GM19240 (cell line): ENCODE data around the gene CCR1.
"Not testable (repeated sequence)": the region's sequence is repeated elsewhere in the genome, so short reads cannot be mapped to it uniquely, and the experiment has no call there.

Experiments
- DNase-seq: peaks from one replicate; pipeline ENCODE4 v3.0.0; 2011; ENCODE audit warnings: low spot score; ENCODE audit not compliant: insufficient read length

Gene CCR1

DNA sequence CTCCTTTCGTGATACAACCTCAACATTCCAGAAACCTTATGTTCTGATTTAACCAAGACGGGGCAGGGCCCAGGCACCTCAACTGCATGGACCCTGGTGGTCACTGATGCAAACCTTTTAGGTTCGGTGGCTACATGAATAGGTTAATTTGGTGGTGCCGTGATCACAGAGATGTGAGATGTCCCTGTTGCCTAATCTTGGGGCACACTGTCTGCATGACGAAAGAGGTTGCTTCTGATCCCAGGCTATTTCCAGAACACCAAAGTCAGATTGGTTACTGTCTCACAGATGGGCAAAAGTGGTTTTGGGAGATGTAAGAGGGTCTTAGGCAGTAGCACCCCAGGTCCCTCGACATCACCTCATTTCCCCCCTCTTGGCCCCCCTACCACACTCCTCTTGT, 4.0 kb upstream of the CCR1 start:
- DNase-seq, result no peak

DNA sequence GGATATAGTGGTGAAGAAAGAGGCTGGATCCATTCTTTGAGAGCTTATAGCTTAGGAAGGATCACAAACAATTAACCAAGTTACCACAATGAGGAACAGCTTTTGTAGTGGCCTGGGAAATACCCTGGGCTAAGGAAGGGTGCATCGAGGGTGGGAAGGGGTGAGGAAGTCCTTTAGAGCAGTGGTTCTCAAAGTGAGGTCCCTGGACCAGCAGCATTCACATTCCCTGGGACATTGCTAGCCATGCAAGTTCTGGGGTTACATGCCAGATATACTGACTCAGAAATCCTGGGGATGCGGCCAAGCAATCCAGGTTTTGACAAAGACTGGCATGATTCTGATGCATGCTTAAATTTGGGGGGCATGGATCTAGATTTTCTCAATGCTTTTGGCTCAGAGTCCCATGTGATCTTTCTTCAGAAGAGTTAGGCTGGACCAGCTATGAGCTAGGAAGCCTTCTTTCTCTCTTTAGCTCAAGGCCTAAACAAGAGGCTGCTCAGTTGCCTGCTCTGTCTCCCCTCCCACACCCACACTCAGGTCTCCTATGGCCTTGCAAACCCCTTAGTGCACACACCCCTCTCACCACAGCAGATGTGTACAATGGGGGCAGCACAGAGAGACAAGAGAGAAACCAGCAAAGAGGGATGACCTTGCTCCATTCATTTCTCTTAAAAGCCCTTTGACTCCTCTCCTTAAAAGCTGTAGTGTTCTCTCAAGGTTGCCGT, 1.8 kb upstream of the CCR1 start:
- DNase-seq, result no peak

- no peak for DNase-seq
Observed at GRCh38 chr3:46209053-46209452, 940 bp upstream of the CCR1 start.

GRCh38 chr3:46207514-46207913, 599 bp downstream of the CCR1 start:
- not testable (repeated sequence) for DNase-seq

GRCh38 chr3:46206282-46207015, 1.7 kb downstream of the CCR1 start:
- DNase-seq, result no peak

DNA sequence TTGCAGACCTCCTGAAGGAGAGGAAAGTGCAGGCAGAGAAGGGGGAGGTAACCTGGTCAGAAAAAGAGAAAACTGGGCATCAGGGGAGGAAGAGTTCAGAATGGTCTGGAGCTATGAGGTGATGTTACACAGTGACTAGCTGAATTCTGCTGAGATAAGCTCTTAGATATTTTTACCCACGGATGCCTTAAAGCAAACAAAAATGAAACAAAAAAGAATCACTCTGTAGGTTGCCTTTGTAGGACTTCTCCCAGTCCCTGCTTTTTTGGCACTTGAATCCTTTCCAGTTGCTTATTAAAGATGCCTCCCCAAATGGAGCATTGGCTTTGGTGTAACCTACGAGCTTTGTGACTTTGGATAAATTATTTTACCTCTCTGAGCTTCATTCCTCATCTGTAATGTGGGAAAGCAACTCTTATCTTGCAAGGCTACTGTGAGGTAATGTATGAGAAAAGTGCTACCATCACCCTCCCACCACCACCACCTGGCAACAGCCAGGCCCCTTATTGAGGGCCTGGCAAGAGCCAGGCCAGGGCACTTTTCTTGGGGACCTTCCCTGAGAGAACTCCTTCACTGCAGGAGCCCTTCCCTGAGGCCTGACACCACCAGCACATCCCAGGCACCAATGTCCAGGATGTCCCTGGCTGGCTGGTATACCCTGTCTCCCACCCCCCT, 2.7 kb downstream of the CCR1 start:
- no peak for DNase-seq

DNA sequence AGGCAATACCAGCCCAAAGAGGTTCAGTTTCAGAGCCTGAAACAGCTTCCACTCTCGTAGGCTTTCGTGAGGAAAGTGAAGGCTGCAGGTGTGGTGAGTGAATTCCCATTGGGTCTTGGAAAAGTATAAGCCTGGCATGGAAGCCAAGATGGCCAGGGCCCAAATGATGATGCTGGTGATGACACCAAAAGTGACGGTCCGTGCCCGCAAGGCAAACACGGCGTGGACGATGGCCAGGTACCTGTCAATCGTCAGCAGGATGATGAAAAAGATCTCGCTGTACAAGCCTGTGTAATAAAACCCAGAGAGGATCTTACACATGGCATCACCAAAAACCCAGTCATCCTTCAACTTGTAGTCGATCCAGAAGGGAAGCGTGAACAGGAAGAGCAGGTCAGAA, 4.4 kb downstream of the CCR1 start:
- no peak for DNase-seq

GRCh38 chr3:46202535-46202934, 5.6 kb downstream of the CCR1 start:
- no peak for DNase-seq

- no peak for DNase-seq
Observed at GRCh38 chr3:46200790-46201189, 7.3 kb downstream of the CCR1 start.

DNA sequence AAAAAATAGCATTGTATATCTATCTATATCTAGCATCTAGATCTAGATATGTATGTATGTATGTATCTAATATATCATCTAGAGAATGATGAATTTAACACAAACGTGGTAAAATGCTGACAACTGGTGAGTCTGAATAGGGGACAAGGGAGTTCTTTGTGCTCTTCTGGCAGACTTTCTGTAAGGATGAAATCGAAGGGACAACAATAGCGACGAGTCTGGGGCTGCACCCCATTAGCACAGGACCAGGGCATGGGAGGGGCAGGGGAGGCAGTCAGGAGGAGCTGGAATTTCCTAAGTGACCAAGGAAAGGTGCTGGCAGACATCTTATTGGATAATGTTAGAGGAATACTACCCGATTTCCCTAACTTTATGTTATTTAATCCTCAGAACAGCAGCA, 7.9 kb downstream of the CCR1 start:
- no peak for DNase-seq

DNA sequence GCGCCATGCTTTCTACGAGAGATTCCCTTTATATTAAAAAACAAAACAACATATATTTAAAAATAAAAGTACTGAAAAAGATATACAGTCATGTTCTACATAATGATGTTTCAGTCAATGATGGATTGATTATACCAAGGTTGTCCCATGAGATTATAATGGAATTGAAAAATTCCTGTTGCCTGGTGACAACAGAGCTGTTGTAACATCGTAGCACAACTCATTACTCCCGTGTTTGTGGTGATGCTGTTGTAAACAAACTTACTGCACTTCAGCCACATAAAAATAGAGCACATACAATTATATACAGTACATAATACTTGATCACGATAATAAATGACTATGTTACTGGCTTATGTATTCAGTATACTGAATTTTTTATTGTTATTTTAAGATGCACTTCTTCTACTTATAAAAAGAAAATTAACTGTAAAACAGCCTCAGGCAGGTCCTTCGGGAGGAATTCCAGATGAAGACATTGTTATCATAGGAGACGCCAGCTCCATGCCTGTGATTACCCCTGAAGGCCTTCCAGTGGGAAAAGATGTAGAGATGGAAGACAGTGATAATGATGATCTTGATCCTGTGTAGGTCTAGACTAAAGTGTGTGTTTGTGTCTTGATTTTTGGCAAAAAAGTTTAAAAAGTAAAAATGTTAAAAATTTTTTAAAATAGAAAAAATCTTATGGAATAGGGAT, 11.7 kb downstream of the CCR1 start:
- no peak for DNase-seq

DNA sequence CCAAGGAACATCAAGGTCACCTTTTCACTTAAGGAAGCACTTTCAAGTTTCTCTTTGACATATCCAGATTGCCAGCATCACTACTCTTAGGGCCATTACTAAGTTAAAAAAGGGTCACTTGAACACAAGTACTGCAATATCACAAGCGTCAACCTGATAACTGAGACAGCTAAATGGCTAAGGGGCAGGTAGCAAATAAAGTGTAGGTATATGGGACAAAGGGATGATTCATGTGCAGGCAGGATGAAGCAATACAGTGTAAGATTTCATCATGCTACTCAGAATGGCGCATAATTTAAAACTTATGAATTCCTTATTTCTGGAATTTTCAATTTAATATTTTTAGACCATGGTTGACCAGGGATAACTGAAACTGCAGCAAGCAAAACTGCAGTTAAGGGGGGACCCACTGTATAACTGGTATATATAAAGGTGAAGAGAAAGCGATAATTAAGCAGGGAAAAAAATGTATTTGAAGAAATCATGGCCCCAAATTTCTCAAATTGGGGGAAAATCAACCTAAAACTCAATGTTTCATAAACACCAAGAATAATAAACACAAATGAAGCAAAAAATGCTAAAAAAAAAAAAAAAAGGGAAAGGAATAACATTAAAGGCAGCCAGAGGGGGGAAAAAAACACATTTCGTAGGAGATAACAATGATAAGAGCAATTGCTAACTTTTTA, 13.1 kb downstream of the CCR1 start:
- no peak for DNase-seq

- DNase-seq, result no peak
Observed at GRCh38 chr3:46193436-46193835, 14.7 kb downstream of the CCR1 start.

- DNase-seq, result no peak
Observed at GRCh38 chr3:46192939-46193338, 15.2 kb downstream of the CCR1 start.

DNA sequence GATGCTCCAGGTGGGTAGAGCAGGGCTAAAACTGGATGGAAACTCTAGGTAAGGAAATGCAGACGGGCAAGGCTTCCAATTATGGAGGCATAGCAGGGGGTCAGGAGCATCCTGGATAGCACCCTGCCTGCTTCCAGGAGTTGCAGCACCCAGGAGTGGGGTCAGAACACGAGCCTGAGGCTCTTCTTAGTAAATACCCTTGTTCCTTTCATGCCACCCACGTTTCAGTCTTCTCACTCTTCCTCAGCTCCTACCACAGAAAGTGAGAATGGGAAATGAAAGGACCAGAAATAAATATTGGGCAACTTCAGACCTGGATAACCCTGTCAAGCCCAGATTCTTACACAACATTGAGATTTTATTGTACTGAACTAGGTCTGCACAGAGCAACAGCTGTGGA, 16.4 kb downstream of the CCR1 start:
- DNase-seq, result no peak

DNA sequence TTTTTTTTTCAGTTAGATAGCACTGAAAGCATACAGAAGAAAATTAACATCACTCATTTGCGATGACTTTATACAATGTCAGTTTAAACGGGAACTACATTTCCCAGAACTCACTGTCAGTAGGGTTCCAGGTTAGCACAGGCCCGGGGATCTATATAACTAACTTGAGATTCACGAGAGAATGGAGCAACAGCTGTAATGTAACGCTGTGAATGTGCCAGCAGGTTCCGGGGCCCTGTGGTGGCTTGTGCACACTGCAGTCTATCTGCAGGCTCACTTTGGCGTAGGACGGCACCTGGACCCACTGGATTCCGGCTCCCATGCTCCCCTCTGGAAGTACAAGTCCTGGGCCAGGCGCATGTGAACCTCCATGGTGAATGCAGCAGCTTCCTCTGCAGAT, 19.4 kb downstream of the CCR1 start:
- no peak for DNase-seq

GRCh38 chr3:46187876-46188275, 20.2 kb downstream of the CCR1 start:
- DNase-seq, result no peak

DNA sequence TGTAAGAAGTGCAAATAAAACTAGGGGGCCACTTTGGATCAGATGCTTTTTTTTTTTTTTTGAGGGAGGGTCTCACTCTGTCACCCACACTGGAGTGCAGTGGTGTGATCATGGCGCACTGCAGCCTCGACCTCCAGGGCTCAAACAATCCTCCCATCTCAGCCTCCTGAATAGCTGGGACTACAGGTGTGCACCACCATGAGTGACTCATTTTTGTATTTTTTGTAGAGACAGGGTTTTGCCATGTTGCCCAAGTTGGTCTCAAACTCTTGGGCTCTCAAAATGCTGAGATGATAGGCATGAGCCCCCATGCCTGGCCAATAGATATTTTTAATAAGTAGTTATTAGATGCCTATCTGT, 20.8 kb downstream of the CCR1 start:
- DNase-seq, result no peak

- no peak for DNase-seq
Observed at GRCh38 chr3:46186471-46187340, 21.4 kb downstream of the CCR1 start.

GRCh38 chr3:46184469-46184868, 23.6 kb downstream of the CCR1 start:
- no peak for DNase-seq
